ENCODE measurements around the gene KPTN.
A peak's percentile ranks its signal among the peaks of the same experiment; 100 is the strongest.

KPTN gene

GRCh38 chr19:47467914-47468313 is 16.1 kb downstream of the KPTN start:
- no peak for DNase-seq (ENCODE audit: low spot score)

- DNase-seq (ENCODE audit: low spot score): no peak
Measured at GRCh38 chr19:47465957-47466356, 18.1 kb downstream of the KPTN start.

- no peak for DNase-seq (ENCODE audit: low spot score)
Measured at GRCh38 chr19:47464675-47465419, 19.2 kb downstream of the KPTN start.

GRCh38 chr19:47461876-47462275 is 22.1 kb downstream of the KPTN start:
- no peak for DNase-seq (ENCODE audit: low spot score)

- no peak for DNase-seq (ENCODE audit: low spot score)
Measured at GRCh38 chr19:47459477-47459876, 24.5 kb downstream of the KPTN start.

GRCh38 chr19:47458672-47459071 is 25.3 kb downstream of the KPTN start:
- no peak for DNase-seq (ENCODE audit: low spot score)

- no peak for DNase-seq (ENCODE audit: low spot score)
Measured at GRCh38 chr19:47456721-47457474, 27.1 kb downstream of the KPTN start.

- DNase-seq (ENCODE audit: low spot score): no peak
Measured at GRCh38 chr19:47450478-47450877, 33.5 kb downstream of the KPTN start.

GRCh38 chr19:47448360-47448727 is 35.7 kb downstream of the KPTN start:
- no peak for DNase-seq (ENCODE audit: low spot score)

- DNase-seq (ENCODE audit: low spot score): peak; percentile 44
Measured at GRCh38 chr19:47447470-47448359, 36.3 kb downstream of the KPTN start.

- DNase-seq (ENCODE audit: low spot score): no peak
Measured at GRCh38 chr19:47446534-47447469, 37.2 kb downstream of the KPTN start.

GRCh38 chr19:47445937-47446402 is 38.0 kb downstream of the KPTN start:
- peak; percentile 44 for DNase-seq (ENCODE audit: low spot score)

GRCh38 chr19:47445527-47445926 is 38.5 kb downstream of the KPTN start:
- DNase-seq (ENCODE audit: low spot score): no peak

GRCh38 chr19:47444388-47444821 is 39.6 kb downstream of the KPTN start:
- DNase-seq (ENCODE audit: low spot score): no peak

- DNase-seq (ENCODE audit: low spot score): no peak
Measured at GRCh38 chr19:47443331-47443730, 40.7 kb downstream of the KPTN start.

GRCh38 chr19:47438793-47439220 is 45.2 kb downstream of the KPTN start:
- DNase-seq (ENCODE audit: low spot score): no peak

GRCh38 chr19:47437500-47437899 is 46.5 kb downstream of the KPTN start:
- DNase-seq (ENCODE audit: low spot score): no peak

GRCh38 chr19:47436712-47437401 is 47.2 kb downstream of the KPTN start:
- peak; percentile 80 for DNase-seq (ENCODE audit: low spot score)

GRCh38 chr19:47435883-47436417 is 48.1 kb downstream of the KPTN start:
- no peak for DNase-seq (ENCODE audit: low spot score)

GRCh38 chr19:47435196-47435595 is 48.8 kb downstream of the KPTN start:
- DNase-seq (ENCODE audit: low spot score): no peak

Measured in germinal center (tissue), 1 donor.